ENCODE data around the gene DOLK.
A peak's percentile ranks its signal among the peaks of the same experiment; 100 is the strongest.

The DOLK gene

DNA sequence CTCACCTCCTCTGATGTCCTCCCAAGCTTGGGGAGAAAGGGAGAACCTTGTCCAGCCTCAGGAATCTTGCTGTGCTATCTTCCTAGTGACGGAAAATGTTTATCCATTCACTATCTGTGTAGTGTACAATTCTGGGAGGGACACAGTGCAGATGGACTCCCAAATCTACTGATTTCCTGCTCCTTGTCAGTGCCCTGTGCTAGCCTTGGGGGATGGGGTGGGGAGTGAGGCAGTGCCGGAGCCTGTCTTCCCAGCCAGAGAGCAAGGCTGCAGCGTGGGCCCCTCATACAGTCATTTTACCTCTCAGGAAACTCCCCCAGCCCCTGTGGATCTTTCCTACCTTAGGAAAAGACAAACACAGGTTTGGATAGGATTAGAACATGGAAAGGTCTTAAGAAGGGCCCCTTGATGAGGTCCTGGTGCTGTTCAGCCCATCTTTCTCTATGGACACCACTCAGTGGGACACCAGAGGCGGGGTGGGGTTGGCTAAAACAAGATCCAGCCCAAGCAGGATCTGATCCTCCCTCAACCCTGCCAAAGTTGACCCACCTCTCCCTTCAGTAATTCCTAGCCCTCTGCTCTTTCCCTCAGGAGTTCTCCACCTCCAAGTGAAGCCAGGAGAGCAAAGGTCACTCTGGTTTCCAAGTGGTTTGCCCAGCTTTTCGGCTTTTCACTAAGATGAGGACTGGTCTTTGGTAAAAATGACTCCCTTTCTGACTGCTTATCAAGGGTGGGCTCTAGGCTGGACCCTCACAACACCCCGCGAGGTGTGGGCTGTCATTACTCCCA lies 3.4 kb downstream of the DOLK start:
- TF ChIP-seq ZNF274 (IDR thresholded peaks at IDR 0.05; ENCODE audit: low read depth, low read length), result no peak
- no peak for TF ChIP-seq YY1 (IDR thresholded peaks at IDR 0.05; ENCODE audit: insufficient read depth, insufficient read length)
- TF ChIP-seq SUZ12 (IDR thresholded peaks at IDR 0.05; ENCODE audit: extremely low read depth, insufficient read depth, insufficient read length), result no peak
- Histone ChIP-seq H3K4me1 (ENCODE audit: insufficient read depth, insufficient read length) (peaks cover 24% of the 10 kb centered on the region), H3K36me3 (ENCODE audit: insufficient read depth, insufficient read length, low read length) (peaks cover 52% of the 10 kb centered on the region), H3K9ac (ENCODE audit: insufficient read length, low read depth) (no peak overlapping the region), H3K9me3 (ENCODE audit: insufficient read depth, low read length) (no peaks in the 10 kb centered on the region), H3K4me3 (ENCODE audit: insufficient read length, low read depth) (no peak overlapping the region), H3K27me3 (ENCODE audit: insufficient read depth, insufficient read length) (no peaks in the 10 kb centered on the region)
- DNase-seq (ENCODE audit: low read depth, low spot score), result no peak

DNA sequence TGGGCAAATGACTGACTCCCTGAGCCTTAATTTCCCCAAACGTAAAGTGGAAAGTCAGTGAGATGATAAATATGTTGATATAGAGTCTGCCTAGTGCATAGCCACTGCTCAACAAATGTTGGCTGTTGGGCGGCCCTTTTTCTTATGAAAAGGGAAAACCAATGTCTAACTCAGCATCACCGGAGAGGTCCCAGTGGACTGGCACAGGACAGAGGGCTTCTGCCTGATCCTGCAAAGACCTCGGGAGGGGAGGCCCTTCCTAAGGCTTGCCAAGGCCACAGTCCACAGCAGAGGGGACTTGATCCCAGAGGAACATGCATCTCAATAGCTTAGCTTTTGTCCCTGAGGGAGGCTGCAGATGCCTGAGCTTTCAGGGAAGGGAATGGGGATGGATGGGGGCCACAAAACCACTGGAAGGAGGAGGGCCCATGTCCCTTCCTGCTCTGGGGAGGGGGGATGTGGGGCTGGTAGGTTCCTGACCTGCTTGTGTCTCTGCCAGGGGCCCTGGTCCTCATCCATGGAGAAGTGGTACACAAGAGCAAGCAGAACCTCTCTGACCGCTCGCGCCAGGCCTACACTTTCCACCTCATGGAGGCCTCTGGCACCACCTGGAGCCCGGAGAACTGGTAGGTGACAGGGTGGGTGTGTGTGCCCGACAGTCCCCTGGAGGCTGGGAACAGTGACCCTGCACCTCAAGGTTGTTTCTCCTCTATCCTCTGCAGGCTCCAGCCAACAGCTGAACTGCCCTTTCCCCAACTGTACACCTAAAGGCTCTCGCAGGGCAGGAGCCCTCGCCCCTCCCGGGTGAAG lies 6.3 kb downstream of the DOLK start:
- H3K9ac ChIP-seq (ENCODE audit: insufficient read length, low read depth), result peak overlapping the region; percentile 27
- H3K9me3 ChIP-seq (ENCODE audit: insufficient read depth, low read length), result no peaks in the 10 kb centered on the region
- H3K27me3 ChIP-seq (ENCODE audit: insufficient read depth, insufficient read length), result no peaks in the 10 kb centered on the region
- H3K4me1 ChIP-seq (ENCODE audit: insufficient read depth, insufficient read length), result peaks cover 16% of the 10 kb centered on the region
- DNase-seq (ENCODE audit: low read depth, low spot score), result no peak
- TF ChIP-seq ZNF274 (IDR thresholded peaks at IDR 0.05; ENCODE audit: low read depth, low read length) (no peak), YY1 (IDR thresholded peaks at IDR 0.05; ENCODE audit: insufficient read depth, insufficient read length) (no peak), SUZ12 (IDR thresholded peaks at IDR 0.05; ENCODE audit: extremely low read depth, insufficient read depth, insufficient read length) (no peak)
- H3K36me3 ChIP-seq (ENCODE audit: insufficient read depth, insufficient read length, low read length), result peaks cover 49% of the 10 kb centered on the region
- no peak overlapping the region for H3K4me3 ChIP-seq (ENCODE audit: insufficient read length, low read depth)

DNA sequence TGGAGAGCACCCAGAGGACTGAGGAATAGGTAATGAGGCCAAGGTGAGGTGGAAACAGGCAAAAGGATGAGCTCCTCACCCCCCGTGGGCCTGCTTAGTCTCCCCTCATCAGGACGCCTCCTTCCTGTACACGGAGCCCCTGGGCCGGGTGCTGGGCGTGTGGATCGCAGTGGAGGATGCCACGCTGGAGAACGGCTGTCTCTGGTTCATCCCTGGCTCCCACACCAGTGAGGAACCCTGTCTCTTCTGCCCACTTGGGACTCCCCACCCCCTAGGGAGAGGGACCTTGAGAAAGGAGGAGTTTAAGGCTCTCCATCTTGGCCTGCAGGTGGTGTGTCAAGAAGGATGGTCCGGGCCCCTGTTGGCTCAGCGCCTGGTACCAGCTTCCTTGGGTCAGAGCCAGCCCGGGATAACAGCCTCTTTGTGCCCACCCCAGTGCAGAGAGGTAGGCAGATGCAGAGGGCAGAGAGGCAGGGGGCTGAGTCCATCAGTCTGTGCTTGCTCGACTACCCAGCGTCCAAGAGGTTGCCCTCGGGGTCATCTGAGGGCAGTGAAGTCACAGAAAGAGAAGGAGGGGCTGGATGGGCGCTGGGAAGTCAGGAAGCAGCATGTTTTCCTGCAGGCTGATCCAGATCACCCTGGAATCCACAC lies 7.0 kb downstream of the DOLK start:
- no peak overlapping the region for H3K9ac ChIP-seq (ENCODE audit: insufficient read length, low read depth)
- H3K36me3 ChIP-seq (ENCODE audit: insufficient read depth, insufficient read length, low read length), result peaks cover 41% of the 10 kb centered on the region
- no peaks in the 10 kb centered on the region for H3K27me3 ChIP-seq (ENCODE audit: insufficient read depth, insufficient read length)
- peaks cover 15% of the 10 kb centered on the region for H3K4me1 ChIP-seq (ENCODE audit: insufficient read depth, insufficient read length)
- no peak overlapping the region for H3K4me3 ChIP-seq (ENCODE audit: insufficient read length, low read depth)
- TF ChIP-seq YY1 (IDR thresholded peaks at IDR 0.05; ENCODE audit: insufficient read depth, insufficient read length), result no peak
- no peak for TF ChIP-seq ZNF274 (IDR thresholded peaks at IDR 0.05; ENCODE audit: low read depth, low read length)
- no peak for TF ChIP-seq SUZ12 (IDR thresholded peaks at IDR 0.05; ENCODE audit: extremely low read depth, insufficient read depth, insufficient read length)
- no peaks in the 10 kb centered on the region for H3K9me3 ChIP-seq (ENCODE audit: insufficient read depth, low read length)
- no peak for DNase-seq (ENCODE audit: low read depth, low spot score)

DNA sequence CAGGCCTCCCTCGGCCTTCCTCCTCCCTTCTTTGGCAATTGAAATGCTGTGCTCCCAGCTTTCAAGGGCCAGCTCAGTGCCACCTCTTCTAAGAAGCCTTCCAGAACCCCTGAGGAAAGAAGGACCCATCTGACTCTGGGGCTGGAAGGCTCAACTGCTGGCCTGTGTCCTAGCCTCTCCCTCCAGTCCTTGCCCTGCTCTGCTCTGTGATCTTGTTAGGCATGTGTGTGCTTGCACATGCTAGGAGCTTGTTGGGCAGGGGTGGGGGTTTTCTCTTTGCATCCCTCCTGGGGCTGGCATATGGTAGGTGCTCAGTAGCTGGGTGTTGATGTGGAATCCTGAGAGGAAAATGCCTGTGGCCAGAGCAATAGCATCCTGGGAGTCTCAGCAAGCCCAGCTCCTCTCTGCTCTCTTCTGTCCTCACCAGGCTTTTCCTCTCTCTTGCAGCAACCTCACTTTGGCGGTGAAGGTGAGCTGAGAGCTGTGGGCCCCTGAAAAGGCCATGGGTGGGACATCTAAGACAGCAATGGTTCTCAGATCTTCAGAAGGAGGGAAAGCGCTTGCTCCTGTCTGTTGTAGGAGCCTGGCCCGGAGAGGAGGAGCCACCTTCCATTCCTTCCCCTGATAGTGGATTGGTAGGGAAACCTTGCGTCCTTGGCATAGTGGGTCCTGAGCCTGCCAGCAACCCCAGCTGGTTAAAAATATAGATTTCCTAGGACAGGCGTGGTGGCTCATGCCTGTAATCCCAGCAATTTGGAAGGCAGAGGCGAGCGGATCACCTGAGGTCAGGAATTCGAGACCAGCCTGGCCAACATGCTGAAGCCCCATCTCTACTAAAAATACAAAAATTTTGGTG lies 9.9 kb downstream of the DOLK start:
- H3K9me3 ChIP-seq (ENCODE audit: insufficient read depth, low read length), result no peaks in the 10 kb centered on the region
- no peak overlapping the region for H3K4me3 ChIP-seq (ENCODE audit: insufficient read length, low read depth)
- no peak for TF ChIP-seq SUZ12 (IDR thresholded peaks at IDR 0.05; ENCODE audit: extremely low read depth, insufficient read depth, insufficient read length)
- no peak for TF ChIP-seq ZNF274 (IDR thresholded peaks at IDR 0.05; ENCODE audit: low read depth, low read length)
- TF ChIP-seq YY1 (IDR thresholded peaks at IDR 0.05; ENCODE audit: insufficient read depth, insufficient read length), result no peak
- DNase-seq (ENCODE audit: low read depth, low spot score), result no peak
- peaks cover 26% of the 10 kb centered on the region for H3K36me3 ChIP-seq (ENCODE audit: insufficient read depth, insufficient read length, low read length)
- no peaks in the 10 kb centered on the region for H3K27me3 ChIP-seq (ENCODE audit: insufficient read depth, insufficient read length)
- H3K9ac ChIP-seq (ENCODE audit: insufficient read length, low read depth), result peak overlapping the region; percentile 6
- H3K4me1 ChIP-seq (ENCODE audit: insufficient read depth, insufficient read length), result peaks cover 15% of the 10 kb centered on the region

DNA sequence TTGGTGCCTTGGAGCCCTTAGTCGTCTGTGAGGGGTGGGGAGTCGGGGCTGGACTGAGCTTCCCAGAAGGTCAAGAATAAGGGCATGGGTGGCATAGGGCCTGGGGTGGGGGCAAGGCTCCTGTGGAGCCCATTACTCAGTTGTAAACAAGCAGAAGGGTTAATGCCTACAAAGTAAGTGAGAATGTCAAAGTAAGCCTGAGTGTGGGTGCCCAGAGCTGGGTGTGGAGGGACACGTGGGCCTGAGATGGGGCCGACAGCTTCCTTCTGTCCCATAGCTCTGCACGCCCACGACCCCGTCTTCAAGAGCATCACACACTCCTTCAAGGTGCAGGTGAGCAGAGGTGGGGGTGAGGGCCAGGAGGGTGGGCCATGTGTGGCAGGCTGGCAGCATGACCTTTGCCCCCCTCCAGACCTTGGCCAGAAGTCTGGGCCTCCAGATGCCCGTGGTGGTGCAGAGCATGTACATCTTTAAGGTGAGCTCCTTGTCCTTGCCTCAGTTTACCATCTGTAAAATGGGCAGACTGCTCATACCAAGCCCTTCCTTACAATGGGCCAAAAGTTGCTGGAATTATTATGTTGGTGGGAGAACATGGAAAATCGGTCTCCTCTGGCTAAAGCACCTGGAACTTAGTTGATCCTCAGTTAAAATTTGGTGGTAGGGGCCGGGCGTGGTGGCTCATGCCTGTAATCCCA lies 11.1 kb downstream of the DOLK start:
- no peak for TF ChIP-seq YY1 (IDR thresholded peaks at IDR 0.05; ENCODE audit: insufficient read depth, insufficient read length)
- no peak for TF ChIP-seq SUZ12 (IDR thresholded peaks at IDR 0.05; ENCODE audit: extremely low read depth, insufficient read depth, insufficient read length)
- no peak for TF ChIP-seq ZNF274 (IDR thresholded peaks at IDR 0.05; ENCODE audit: low read depth, low read length)
- H3K4me3 ChIP-seq (ENCODE audit: insufficient read length, low read depth), result no peak overlapping the region

DNA sequence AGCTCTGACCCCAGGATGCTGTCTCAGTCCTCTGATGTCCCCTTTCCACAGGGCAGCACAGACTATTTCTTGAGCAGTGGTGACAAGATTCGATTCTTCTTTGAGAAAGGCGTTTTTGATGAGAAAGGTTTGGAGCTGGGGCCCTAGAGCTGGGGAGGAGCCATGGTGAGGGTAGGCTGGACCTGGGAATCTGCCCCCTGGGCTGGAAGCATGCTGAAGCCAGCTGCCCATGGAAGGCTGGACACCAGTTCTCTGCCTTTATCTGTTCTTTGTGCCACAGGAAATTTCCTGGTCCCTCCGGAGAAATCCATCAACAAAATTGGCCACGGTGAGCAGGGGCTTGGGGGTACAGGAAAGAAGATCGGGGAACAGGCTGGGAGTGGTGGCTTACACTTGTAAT lies 13.7 kb downstream of the DOLK start:
- no peak for DNase-seq (ENCODE audit: low read depth, low spot score)
- Histone ChIP-seq H3K4me1 (ENCODE audit: insufficient read depth, insufficient read length) (no peaks in the 10 kb centered on the region), H3K27me3 (ENCODE audit: insufficient read depth, insufficient read length) (no peaks in the 10 kb centered on the region), H3K4me3 (ENCODE audit: insufficient read length, low read depth) (no peak overlapping the region), H3K9ac (ENCODE audit: insufficient read length, low read depth) (no peak overlapping the region), H3K36me3 (ENCODE audit: insufficient read depth, insufficient read length, low read length) (peaks cover 11% of the 10 kb centered on the region), H3K9me3 (ENCODE audit: insufficient read depth, low read length) (no peaks in the 10 kb centered on the region)
- TF ChIP-seq SUZ12 (IDR thresholded peaks at IDR 0.05; ENCODE audit: extremely low read depth, insufficient read depth, insufficient read length) (no peak), YY1 (IDR thresholded peaks at IDR 0.05; ENCODE audit: insufficient read depth, insufficient read length) (no peak), ZNF274 (IDR thresholded peaks at IDR 0.05; ENCODE audit: low read depth, low read length) (no peak)

More for the DNA sequence above, 11.1 kb downstream of the DOLK start:
- Histone ChIP-seq H3K9ac (ENCODE audit: insufficient read length, low read depth) (no peak overlapping the region), H3K36me3 (ENCODE audit: insufficient read depth, insufficient read length, low read length) (peaks cover 16% of the 10 kb centered on the region), H3K4me1 (ENCODE audit: insufficient read depth, insufficient read length) (peaks cover 11% of the 10 kb centered on the region), H3K9me3 (ENCODE audit: insufficient read depth, low read length) (no peaks in the 10 kb centered on the region), H3K27me3 (ENCODE audit: insufficient read depth, insufficient read length) (no peaks in the 10 kb centered on the region)
- no peak for DNase-seq (ENCODE audit: low read depth, low spot score)
